Nephron progenitor cell (in vitro differentiated cells): Measurements from ENCODE around the gene TFCP2L1.

ENCODE experiments used
- DNase-seq: peaks from one replicate; pipeline ENCODE4 v3.0.0; 2021
- H3K27ac Mint-ChIP-seq: 2 replicates; pipeline ENCODE4 v1.8.0; 2021; ENCODE audit warnings: mild to moderate bottlenecking, moderate library complexity, mixed read lengths
- H3K27me3 Mint-ChIP-seq: 2 replicates; pipeline ENCODE4 v1.8.0; 2021; ENCODE audit warnings: mild to moderate bottlenecking, low read depth, mixed read lengths; ENCODE audit not compliant: poor library complexity
- H3K36me3 Mint-ChIP-seq: 2 replicates; pipeline ENCODE4 v1.8.0; 2021; ENCODE audit warnings: low read depth, mixed read lengths
- H3K4me1 Mint-ChIP-seq: 2 replicates; pipeline ENCODE4 v1.8.0; 2021; ENCODE audit warnings: mixed read lengths
- H3K4me3 Mint-ChIP-seq: 2 replicates; pipeline ENCODE4 v1.8.0; 2021; ENCODE audit warnings: mild to moderate bottlenecking, moderate library complexity, mixed read lengths
- H3K9me3 Mint-ChIP-seq: 2 replicates; pipeline ENCODE4 v1.8.0; 2021; ENCODE audit warnings: mild to moderate bottlenecking, moderate library complexity, mixed read lengths
- CTCF ChIP-seq: fragments of 200-600 bp; sonication (generic); IDR thresholded peaks from 2 replicates; pipeline ENCODE4 v1.5.0; 2021; ENCODE audit warnings: antibody characterized with exemption

Gene TFCP2L1

GRCh38 chr2:121220995-121221394 is 64.0 kb downstream of the TFCP2L1 start:
- Mint-ChIP-seq H3K4me1 (no peaks in the 10 kb centered on the region), H3K27me3 (peaks cover 18% of the 10 kb centered on the region), H3K27ac (no peak overlapping the region), H3K36me3 (no peaks in the 10 kb centered on the region), H3K9me3 (no peaks in the 10 kb centered on the region), H3K4me3 (no peak overlapping the region)
- no peak for TF ChIP-seq CTCF
- no peak for DNase-seq

GRCh38 chr2:121219866-121220265 is 65.1 kb downstream of the TFCP2L1 start:
- Mint-ChIP-seq H3K27me3 (peaks cover 23% of the 10 kb centered on the region), H3K9me3 (no peaks in the 10 kb centered on the region), H3K4me3 (no peak overlapping the region), H3K27ac (no peak overlapping the region), H3K4me1 (no peaks in the 10 kb centered on the region), H3K36me3 (no peaks in the 10 kb centered on the region)
- no peak for TF ChIP-seq CTCF
- DNase-seq = no peak

- no peaks in the 10 kb centered on the region for H3K36me3 Mint-ChIP-seq
- H3K4me1 Mint-ChIP-seq = no peaks in the 10 kb centered on the region
- no peak for DNase-seq
- no peak overlapping the region for H3K27ac Mint-ChIP-seq
- H3K9me3 Mint-ChIP-seq = no peaks in the 10 kb centered on the region
- H3K4me3 Mint-ChIP-seq = no peak overlapping the region
- TF ChIP-seq CTCF = no peak
- H3K27me3 Mint-ChIP-seq = peaks cover 26% of the 10 kb centered on the region
Observed at GRCh38 chr2:121218386-121218938, 66.5 kb downstream of the TFCP2L1 start.

- Mint-ChIP-seq H3K9me3 (no peaks in the 10 kb centered on the region), H3K4me1 (no peaks in the 10 kb centered on the region), H3K27me3 (peaks cover 24% of the 10 kb centered on the region), H3K36me3 (no peaks in the 10 kb centered on the region), H3K27ac (no peak overlapping the region), H3K4me3 (no peak overlapping the region)
- DNase-seq = no peak
- no peak for TF ChIP-seq CTCF
Observed at GRCh38 chr2:121217627-121218026, 67.4 kb downstream of the TFCP2L1 start.

GRCh38 chr2:121214296-121214695 is 70.7 kb downstream of the TFCP2L1 start:
- no peaks in the 10 kb centered on the region for H3K9me3 Mint-ChIP-seq
- no peaks in the 10 kb centered on the region for H3K36me3 Mint-ChIP-seq
- H3K4me1 Mint-ChIP-seq = no peaks in the 10 kb centered on the region
- DNase-seq = no peak
- TF ChIP-seq CTCF = no peak
- no peak overlapping the region for H3K27ac Mint-ChIP-seq
- no peak overlapping the region for H3K4me3 Mint-ChIP-seq
- peaks cover 17% of the 10 kb centered on the region for H3K27me3 Mint-ChIP-seq

- Mint-ChIP-seq H3K9me3 (no peaks in the 10 kb centered on the region), H3K27me3 (peaks cover 19% of the 10 kb centered on the region), H3K27ac (no peak overlapping the region), H3K36me3 (no peaks in the 10 kb centered on the region), H3K4me1 (no peaks in the 10 kb centered on the region), H3K4me3 (no peak overlapping the region)
- no peak for DNase-seq
- no peak for TF ChIP-seq CTCF
Observed at GRCh38 chr2:121213386-121213785, 71.6 kb downstream of the TFCP2L1 start.
